GM12891 (cell line): ENCODE measurements around the gene UGT1A6.

Experiments used
- DNase-seq: peaks from one replicate; pipeline ENCODE4 v3.0.0; 2011; ENCODE audit warnings: low spot score; ENCODE audit not compliant: insufficient read length
- FAIRE-seq: peaks from 2 replicates; lab custom pipeline; 2011; peaks lifted over from hg19 to GRCh38; lab: Jason Lieb, UNC
- PAX5 ChIP-seq: IDR thresholded peaks from 2 replicates; pipeline ENCODE4 v1.6.1; 2011; ENCODE audit warnings: low read length, moderate library complexity, mild to moderate bottlenecking; ENCODE audit not compliant: insufficient read depth, severe bottlenecking
- POLR2A ChIP-seq: IDR thresholded peaks from 2 replicates; pipeline ENCODE4 v1.6.1; 2011; ENCODE audit warnings: low read depth, low read length, control low read depth
- POLR2AphosphoS5 ChIP-seq: IDR thresholded peaks from 2 replicates; pipeline ENCODE4 v1.6.1; 2011; ENCODE audit warnings: low read depth, low read length, control low read depth
- POU2F2 ChIP-seq: IDR thresholded peaks from 2 replicates; pipeline ENCODE4 v1.6.1; 2011; ENCODE audit warnings: low read depth, mild to moderate bottlenecking, control low read depth, low read length, moderate library complexity
- SPI1 ChIP-seq: IDR thresholded peaks from 2 replicates; pipeline ENCODE4 v1.6.1; 2011; ENCODE audit warnings: low read depth, low read length, control low read depth
- TAF1 ChIP-seq: IDR thresholded peaks from 2 replicates; pipeline ENCODE4 v1.6.1; 2011; ENCODE audit warnings: low read depth, low read length, control low read depth

The UGT1A6 gene

GRCh38 chr2:233668605-233669260 lies 24.0 kb upstream of the UGT1A6 start:
- DNase-seq (no peak), FAIRE-seq (no peak)
- TF ChIP-seq SPI1 (no peak), POLR2A (no peak), POLR2AphosphoS5 (no peak), PAX5 (no peak), POU2F2 (no peak)

GRCh38 chr2:233671290-233672161 lies 21.2 kb upstream of the UGT1A6 start, which contains the start of gene UGT1A9:
Gene UGT1A9 (plus strand): TSS chr2:233671898. CDS start chr2:233671935, 37 bp downstream.
- TF ChIP-seq SPI1 (no peak), POLR2A (no peak)
- FAIRE-seq: no peak

GRCh38 chr2:233672886-233673285 lies 19.8 kb upstream of the UGT1A6 start:
- TF ChIP-seq SPI1: no peak
- no peak for TF ChIP-seq POLR2A
- no peak for TF ChIP-seq POLR2AphosphoS5
- TF ChIP-seq TAF1: no peak
- TF ChIP-seq PAX5: no peak
- no peak for TF ChIP-seq POU2F2
- FAIRE-seq: no peak
- no peak for DNase-seq

More at GRCh38 chr2:233671290-233672161, 21.2 kb upstream of the UGT1A6 start, which contains the start of gene UGT1A9:
- no peak for DNase-seq

DNA sequence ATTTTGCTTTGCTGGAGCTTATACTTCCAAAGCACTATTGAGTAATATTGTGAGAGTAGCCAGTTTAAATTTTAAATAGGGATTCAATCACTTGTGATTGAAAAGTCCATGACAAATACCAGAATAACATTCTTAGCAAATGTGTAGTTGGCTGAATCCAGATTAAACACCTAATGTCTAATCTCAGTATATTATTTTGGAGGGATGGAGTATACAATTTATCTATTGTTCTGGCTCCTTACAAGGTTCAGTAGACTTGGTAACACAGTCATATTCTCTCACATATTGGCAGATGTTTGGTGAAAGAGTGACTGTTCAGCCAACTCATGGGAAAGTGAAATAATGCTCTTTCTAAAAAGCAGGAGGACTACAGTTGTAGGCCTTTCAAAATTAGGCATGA lies 18.8 kb upstream of the UGT1A6 start:
- FAIRE-seq (no peak), DNase-seq (no peak)
- TF ChIP-seq PAX5 (no peak), POLR2A (no peak), TAF1 (no peak), POLR2AphosphoS5 (no peak), SPI1 (no peak), POU2F2 (no peak)

DNA sequence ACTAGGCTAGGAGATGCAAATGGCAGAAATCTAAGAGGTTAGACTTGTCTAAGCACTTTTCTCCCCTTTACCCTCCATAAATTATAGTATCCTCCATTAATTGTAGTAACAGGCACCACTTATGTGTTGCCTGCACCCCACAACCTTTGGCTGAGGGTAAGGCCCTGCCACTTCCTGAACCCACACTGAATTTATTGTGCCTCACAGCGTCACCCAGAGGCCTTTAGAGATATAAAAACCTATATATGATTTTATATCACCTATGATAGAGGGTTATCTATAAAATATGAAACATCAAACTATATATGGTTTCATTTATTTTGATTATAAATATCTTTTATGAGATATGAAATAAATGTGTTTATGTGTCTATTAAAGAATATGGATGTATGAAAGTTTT lies 18.4 kb upstream of the UGT1A6 start:
- TF ChIP-seq POU2F2 (no peak), POLR2A (no peak), TAF1 (no peak), PAX5 (no peak)
- DNase-seq: no peak
- no peak for FAIRE-seq

DNA sequence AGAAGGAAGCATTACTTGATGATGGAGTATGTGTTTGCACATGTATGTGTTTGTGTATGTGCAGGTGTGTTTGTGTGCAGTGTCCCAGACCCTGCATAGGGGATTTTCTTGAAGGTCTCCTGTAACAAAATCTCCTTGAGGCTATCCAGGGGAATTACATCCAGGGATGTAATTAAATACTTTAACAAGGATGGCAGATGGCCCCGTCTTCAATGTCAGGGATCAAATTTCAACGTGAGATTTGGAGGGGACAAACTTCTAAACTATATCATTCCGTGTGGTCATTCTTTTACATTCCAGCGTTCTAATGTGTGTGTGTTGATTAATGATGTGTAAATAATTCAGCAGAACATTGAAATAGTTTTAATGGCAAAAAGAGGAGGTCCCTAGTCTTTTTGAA lies 17.7 kb upstream of the UGT1A6 start:
- no peak for DNase-seq
- FAIRE-seq: no peak
- TF ChIP-seq POLR2AphosphoS5 (no peak), POU2F2 (no peak), PAX5 (no peak), SPI1 (no peak), POLR2A (no peak), TAF1 (no peak)

DNA sequence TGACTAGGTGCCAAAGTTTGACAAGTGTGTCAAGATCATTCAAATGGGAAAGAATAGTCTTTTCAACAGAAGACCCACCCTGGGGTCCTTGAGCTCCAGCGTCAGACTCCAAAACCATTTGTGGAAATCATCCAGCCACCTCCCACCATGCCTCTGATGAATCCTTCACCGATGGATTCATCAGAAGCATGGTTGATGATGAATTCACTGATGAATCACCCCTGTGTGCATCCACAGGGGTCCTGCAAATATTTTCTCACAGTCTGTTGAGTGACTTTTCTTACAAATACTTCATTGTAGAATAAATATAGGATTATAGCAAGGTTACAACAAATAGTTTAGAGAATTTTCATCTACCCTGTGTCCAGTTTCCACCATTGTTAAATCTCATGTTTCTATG lies 16.6 kb upstream of the UGT1A6 start:
- no peak for DNase-seq
- no peak for FAIRE-seq
- no peak for TF ChIP-seq PAX5
- no peak for TF ChIP-seq POU2F2
- TF ChIP-seq POLR2AphosphoS5: no peak
- TF ChIP-seq SPI1: no peak
- TF ChIP-seq TAF1: no peak
- TF ChIP-seq POLR2A: no peak

- FAIRE-seq: no peak
- no peak for TF ChIP-seq TAF1
- no peak for TF ChIP-seq POLR2A
- no peak for TF ChIP-seq PAX5
- TF ChIP-seq POU2F2: no peak
- TF ChIP-seq POLR2AphosphoS5: no peak
- TF ChIP-seq SPI1: no peak
- no peak for DNase-seq
Measured at GRCh38 chr2:233679196-233679595, 13.5 kb upstream of the UGT1A6 start.

DNA sequence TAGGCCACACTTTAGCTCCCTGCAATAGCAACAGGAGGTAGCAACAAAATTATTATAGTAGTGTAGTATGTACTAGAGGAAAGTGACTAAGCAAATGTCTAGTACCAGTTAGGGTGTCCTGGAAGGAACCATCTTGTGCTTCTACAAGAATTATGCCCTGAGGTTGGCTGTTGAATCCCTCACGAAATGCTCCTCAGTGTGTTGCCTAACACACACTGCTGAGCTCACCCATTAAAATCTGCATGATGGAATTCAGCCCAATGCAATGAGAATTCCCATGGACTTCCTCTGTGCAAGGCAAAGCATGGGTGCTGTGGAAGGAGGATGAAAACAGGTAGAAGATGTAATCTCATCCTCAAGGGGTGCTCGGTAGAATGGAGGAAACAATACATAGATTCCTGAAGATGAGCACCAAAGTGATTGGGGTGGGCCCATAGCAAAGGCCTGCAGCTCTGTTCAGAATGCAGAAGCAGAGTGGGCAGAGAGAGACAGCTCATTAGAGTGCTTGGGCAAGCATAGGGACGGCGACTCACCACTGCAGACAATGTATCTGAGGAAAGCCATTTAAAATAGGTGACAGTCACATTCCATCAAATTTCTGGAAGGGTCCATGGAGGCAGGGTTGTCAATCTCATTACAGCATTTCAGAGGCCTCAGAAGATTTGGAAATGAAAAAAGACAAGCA lies 12.2 kb upstream of the UGT1A6 start:
- TF ChIP-seq PAX5 (no peak), POU2F2 (no peak), SPI1 (no peak), POLR2A (no peak), TAF1 (no peak), POLR2AphosphoS5 (no peak)
- DNase-seq (no peak), FAIRE-seq (no peak)

DNA sequence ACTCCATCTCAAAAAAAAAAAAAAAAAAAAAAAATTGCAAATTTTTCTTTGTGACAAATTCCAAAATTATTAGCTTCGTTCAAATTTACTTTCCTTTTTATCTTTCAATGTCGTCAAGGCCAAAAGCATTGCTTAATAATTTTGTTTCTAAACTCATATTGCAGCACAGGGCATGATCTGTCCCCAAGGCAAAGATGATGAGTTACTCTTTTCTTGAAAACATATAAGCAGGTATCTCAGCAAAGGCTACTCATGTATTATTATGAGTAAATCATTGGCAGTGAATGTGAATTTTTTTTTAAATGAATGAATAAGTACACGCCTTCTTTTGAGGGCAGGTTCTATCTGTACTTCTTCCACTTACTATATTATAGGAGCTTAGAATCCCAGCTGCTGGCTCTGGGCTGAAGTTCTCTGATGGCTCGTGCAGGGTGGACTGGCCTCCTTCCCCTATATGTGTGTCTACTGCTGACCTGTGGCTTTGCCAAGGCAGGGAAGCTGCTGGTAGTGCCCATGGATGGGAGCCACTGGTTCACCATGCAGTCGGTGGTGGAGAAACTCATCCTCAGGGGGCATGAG lies 11.1 kb upstream of the UGT1A6 start, which contains the start of gene UGT1A7:
Gene UGT1A7 (plus strand): TSS at position 381 of the 579 bp plus-strand sequence. CDS start 37 bp downstream, at position 418.
- TF ChIP-seq POLR2A: no peak
- TF ChIP-seq TAF1: no peak
- no peak for TF ChIP-seq POLR2AphosphoS5
- no peak for TF ChIP-seq PAX5
- FAIRE-seq: no peak

More for the DNA sequence above, 11.1 kb upstream of the UGT1A6 start, which contains the start of gene UGT1A7:
- DNase-seq: no peak
